ENCODE results near the gene OR7C1.
"Not testable (repeated sequence)": the region's sequence is repeated elsewhere in the genome, so short reads cannot be mapped to it uniquely, and the experiment has no call there.

OR7C1 gene

DNA sequence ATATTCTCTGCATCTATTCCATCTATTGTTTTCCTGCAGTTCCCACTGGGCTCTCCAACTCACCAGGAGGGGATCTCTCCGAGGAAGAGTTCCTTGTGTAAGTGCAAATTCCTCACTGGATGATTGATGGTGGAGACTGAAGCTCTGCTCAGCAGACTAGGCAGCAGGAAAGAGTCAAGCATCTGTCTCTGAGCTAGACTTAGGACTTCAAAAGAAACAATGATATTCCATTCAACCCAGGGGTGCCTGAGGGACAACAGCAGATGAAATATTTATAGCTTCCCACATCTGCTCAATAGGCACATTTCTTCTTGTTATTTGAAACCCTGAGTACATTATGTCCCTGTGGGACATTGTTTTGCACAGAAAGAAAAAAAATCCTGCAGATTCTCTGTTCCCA lies at the start of gene OR7C1, which contains the start of gene OR7A5:
Gene OR7C1, minus strand, starts transcription at position 175 of the 400 bp plus-strand sequence. CDS start 35,049 bp downstream, outside the sequence.
Gene OR7A5, minus strand, starts transcription at position 175 of the 400 bp plus-strand sequence. CDS start 6,944 bp downstream, outside the sequence.
- no peak for DNase-seq (ENCODE audit: low read depth in 2 of 2)

DNA sequence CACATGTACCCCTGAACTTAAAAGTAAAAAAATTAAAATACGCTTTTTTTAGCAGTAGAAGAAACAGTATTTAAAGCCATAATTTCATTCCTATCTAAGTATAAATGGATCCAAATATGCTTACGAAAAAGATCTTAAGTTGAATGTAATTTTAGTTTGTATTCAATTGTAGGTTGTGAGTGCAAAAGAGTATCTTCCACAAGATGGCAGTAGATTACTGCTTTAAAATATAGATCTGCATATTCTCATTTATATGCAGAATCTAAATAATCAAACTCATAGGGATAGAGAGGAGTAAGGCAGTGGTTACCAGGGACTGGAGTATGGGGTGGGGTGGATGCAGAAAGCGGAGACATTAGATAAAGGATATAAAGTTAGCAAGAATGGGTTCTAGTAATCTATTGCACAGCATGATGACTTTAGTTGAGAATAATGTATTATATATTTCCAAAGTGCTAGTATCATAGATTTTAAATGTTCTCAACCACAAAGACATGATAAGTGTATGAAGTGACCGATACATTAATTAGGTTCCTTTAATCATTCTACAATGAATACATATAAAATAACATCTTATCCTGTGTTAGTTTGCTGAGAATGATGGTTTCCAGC lies 36.7 kb upstream of the OR7C1 start:
- no peak for DNase-seq (ENCODE audit: low read depth in 2 of 2)

DNA sequence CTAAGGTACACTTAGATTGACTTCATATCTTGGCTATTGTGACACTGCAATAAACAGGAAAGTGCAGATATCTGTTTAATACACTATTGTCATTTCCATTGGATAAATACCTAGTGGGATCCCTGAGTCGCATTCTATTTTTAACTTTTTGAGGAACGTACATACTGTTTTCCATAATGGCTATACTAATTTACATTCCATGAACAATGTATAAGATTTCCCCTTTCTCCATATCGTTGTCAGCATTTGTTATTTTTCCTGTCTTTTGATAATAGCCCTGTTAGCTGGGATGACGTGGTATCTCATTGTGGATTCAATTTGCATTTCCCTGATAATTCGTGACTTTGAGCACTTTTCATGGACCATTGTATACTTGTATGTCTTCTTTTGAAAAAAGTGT lies 33.5 kb upstream of the OR7C1 start:
- no peak for DNase-seq (ENCODE audit: low read depth in 2 of 2)

DNA sequence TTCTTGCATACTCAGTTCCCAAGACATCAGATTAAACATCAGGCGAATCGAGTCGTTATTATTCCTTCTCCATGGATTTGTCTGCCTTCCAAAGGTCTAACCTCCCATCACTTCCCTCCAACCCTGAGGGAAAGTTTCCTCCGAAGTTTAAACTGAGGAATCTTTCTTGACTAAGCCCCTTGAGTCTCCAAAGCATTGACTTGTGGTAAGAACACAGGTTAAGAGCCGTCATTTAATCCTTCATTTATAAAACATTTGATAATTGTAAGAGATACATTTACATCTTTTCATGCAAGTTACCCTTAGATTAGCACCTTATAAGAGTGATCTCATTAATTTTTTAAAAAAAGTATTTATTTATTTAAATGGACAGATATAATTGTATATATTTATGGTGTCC lies 13.8 kb upstream of the OR7C1 start, which contains the start of gene OR7A10:
Gene OR7A10, minus strand, starts transcription at position 101 of the 400 bp plus-strand sequence. CDS start 7,045 bp downstream, outside the sequence.
- no peak for DNase-seq (ENCODE audit: low read depth in 2 of 2)

DNA sequence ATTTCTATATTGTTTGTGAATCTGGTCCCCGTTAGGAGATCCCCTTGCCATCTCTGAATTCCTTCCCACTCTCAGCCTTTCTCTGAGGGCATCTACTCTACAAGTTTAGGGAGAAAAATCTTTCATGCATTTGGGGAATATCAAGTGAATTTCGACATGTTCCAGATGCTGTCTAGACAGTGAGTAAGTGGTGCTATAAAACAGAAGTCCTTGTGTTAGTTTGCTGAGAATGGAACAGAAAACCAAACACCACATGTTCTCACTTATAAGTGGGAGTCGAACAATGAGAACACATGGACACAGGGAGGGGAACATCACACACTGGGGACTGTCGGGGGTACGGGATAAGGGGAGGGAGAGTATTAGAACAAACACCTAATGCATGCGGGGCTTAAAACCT lies 8.6 kb upstream of the OR7C1 start:
- DNase-seq (ENCODE audit: low read depth in 2 of 2) = no peak

DNA sequence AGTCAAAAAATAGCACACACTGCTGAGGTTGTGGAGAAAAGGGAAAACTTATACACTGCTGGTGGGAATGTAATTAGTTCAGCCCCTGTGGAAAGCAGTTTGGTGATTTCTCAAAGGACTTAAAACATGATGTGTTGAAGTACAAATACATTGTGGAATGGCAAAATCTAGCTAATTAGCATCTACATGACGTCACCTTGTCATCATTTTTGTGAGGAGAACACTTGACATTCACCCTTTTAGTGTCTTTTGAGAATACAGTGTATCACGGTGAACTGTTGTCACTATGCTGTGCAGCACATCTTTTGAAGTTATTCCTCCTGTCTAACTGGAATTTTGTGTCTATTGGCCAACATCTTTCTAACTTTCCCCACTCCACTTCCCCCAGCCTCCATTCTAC lies 8.2 kb upstream of the OR7C1 start:
- DNase-seq (ENCODE audit: low read depth in 2 of 2) = no peak

DNA sequence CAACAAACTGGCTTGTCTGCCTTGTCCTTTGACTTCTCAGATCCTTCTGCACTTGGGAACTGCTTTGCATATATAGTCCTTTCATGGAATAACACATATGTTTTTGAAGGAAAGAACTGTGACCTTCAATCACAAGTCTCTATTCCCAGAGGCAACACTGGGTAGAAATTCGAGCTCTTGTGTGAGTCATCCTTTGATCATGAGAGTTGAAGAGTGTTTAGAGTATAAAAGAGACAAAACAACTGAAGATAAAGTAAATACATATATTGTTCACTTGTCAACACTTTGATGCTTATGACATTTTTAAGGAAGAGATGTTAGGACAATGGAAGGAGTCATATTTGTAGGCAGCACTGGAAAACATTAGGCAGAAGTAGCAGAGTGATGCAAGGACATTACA lies 5.2 kb upstream of the OR7C1 start:
- DNase-seq (ENCODE audit: low read depth in 2 of 2) = no peak

DNA sequence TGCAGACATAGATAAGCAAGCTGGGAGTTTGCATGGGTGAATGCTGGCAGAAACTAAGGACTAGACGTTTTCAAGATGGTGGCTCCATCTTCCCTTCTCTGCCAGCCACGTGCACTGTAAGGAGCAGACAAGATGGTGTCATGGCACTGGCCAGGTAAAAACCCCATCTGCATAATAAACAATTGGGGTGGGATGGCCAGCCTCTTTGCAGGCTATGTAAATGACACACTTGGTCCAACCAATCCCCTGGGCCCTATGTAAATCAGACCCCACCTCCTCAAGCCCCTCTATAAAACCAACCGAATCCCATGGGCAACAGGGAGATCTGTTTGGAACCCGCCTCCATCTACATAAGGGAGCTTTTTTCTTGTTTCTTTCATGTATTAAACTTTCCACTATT lies 2.4 kb upstream of the OR7C1 start:
- no peak for DNase-seq (ENCODE audit: low read depth in 2 of 2)

DNA sequence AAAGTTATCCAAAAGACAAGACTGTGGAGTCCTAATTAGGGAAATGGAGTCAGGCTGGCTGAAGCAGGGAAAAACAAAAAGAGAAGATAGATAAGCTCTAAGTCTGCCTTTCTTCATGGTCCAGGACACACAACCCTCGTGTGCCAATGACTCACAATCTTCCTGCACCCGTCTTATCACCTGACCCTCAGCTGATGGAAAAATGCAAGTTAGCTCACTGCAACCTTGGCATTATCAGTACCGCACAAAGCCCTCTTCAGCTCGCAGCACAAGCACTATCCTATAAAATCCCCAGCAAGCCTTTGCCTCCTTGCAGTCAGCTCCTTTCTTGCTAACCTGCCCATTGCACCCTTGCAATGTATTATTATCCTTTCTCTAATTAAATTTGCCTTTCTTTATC lies 4.3 kb downstream of the OR7C1 start:
- no peak for DNase-seq (ENCODE audit: low read depth in 2 of 2)

DNA sequence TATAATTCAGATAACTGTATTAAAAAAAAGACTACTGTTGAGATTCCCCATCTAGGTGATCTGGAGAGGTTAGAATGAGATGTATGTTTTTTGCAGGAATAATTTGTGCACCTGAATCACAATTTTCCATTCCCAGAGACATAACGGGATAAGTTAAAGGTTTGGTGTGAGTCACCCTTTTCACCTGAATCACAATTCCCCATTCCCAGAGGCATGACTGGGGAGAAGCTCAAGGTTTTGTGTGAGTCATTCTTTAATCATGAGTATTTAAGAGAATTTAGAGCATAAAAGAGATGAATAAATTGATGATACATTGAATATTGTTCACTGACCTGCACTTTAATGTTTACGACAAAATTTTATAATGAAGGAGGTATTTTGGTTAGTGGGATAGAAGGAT lies 9.0 kb downstream of the OR7C1 start:
- DNase-seq (ENCODE audit: low read depth in 2 of 2) = no peak

DNA sequence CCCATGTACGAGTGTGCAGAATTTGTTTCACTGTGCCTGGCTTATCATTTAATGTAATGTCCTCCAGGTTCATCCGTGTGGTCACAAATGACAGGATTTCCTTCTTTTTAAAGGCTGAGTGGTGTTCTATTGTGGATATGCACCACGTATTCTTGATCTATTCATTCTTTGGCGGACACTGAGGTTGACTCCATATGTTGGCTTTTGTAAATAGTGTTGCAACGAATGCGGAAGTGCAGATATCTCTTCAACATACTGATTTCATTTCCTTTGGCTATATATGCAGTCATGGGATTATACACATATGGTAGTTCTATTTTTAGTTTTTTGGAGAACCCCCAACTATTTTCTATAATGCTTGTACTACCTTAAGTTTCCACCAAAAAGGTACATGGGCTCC lies 13.0 kb downstream of the OR7C1 start:
- DNase-seq (ENCODE audit: low read depth in 2 of 2) = no peak

DNA sequence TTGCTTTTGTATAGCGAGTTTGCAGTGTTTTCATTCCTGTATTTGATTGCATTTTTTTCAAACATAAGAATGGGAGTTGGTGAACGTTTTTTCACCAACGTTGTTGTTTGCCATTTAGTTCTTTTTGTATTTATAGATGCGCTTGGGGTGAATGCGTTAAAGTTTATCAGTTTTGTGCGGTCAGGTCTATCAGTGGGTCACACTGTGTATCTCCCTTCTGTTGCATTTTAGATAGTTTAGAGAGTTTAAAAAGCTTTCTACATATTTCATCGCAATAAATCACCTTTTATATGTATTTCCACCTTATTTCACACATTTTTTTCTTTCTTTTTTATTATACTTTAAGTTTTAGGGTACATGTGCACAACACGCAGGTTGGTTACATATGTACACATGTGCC lies 16.4 kb downstream of the OR7C1 start:
- no peak for DNase-seq (ENCODE audit: low read depth in 2 of 2)

DNA sequence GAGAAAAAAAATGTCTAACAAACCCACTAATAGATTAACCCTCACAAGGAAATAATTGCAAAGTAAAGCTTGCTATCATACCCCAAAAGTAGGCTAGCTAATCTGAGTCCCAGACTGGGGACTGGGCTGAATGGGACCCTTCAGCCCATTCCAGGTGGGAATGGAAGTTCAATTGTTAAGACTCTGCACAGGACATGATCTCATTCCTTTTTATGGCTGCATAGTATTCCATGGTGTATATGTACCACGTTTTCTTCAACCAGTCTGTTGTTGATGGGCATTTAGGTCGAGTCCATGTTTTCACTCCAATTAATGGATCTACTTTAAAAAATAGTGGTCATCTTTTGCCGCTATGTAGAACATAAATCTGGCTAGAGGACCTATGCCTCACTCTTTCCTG lies 17.9 kb downstream of the OR7C1 start:
- no peak for DNase-seq (ENCODE audit: low read depth in 2 of 2)

DNA sequence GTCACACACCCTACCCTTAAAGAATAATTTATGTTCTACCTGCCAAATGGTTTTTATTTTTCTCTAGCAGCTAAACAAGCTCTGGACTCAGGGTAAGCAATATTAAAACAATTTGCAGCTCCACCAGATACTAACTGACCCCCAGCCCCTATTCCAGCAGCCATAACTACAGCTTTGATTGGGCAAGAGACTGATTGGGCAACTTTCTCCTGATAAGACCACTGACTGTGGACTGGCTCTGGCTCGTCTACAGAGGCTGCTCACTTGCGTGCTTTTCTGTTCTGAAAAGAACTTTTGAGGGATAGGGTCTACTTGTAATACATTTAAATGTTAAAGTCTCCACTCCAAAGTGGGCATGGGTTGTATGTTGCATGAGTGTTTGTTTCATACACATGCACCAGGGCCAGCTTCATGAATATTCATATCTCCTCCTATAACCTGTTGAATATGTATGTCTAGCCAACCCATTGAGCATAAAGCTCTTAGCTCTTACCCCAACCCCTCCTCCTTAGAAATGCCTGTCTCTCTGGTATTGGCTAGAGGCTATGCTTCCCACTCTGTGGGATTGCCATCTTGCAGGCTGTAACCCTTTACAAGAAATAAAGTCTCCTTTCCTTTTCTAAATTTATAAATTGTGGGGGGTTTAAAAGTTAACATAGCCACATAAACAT lies 19.9 kb downstream of the OR7C1 start:
- no peak for DNase-seq (ENCODE audit: low read depth in 2 of 2)

DNA sequence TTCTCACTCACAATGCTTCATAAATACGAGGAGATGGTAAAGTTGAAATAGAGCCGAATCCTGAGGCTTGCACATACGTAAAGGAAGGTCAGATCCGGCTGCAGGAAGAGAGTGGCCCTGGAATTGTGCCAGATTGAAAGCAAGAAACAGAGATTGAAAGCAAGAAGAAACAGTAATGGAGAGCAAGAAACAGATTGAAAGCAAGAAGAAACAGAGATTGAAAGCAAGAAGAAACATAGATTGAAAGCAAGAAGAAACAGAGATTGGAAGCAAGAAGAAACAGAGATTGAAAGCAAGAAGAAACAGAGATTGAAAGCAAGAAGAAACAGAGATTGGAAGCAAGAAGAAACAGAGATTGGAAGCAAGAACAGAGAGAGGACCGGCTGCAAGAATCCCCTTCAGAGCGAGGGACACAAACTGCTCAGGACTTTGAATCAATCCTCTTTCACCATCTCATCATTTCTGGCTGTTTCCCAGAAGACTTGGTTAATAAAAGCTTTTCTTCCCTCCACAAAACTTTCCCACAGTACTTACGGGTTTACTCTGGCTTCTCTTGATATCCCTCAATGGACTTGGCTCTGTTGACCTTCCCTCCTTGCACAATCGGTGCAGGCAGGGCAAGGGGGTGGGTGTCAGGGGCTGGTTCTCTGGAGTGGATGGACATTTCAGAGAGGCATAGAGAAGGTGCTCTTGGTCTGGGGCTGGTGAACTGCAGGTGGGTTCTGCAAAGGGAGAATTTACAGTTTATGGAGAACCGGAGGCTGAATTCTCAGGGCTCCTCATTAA lies 25.5 kb downstream of the OR7C1 start:
- DNase-seq (ENCODE audit: low read depth in 2 of 2) = no peak

DNA sequence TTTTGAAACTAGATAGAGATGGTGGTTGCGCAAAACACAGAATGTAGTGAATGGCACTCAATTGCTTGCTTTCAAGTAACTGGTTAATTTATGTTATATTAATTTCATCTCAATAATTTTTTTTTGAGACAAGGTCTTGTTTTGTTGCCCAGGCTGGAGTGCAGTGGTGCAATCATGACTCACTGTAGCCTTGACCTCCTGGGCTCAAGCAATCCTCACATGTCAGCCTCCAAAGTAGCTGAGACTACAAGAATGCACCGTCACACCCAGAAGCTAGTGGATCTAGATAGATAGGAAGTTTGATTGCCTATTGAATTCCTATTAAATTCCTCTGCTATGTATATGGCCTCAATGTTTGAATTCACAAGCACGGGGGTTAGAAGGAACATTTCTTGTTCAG lies 30.2 kb downstream of the OR7C1 start:
- no peak for DNase-seq (ENCODE audit: low read depth in 2 of 2)

DNA sequence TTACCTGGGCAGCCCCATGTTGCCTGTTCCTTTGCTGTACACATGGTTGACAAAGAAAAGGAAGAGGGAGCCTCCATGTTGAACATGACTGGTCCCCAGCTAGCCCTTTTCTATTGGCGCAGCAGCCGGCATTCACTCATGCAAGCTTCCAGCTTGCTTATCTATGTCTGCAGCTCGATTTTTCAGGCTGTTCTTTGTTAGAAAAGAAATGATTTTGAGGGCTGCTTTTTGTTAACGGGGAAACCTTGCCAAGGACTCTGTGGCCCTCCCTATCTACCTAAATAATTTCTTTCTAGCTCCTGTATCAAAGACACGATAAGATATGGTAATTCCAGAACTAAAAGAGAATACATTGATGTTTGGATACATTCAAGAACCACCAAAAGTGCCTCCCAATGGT lies 36.2 kb downstream of the OR7C1 start:
- no peak for DNase-seq (ENCODE audit: low read depth in 2 of 2)

DNA sequence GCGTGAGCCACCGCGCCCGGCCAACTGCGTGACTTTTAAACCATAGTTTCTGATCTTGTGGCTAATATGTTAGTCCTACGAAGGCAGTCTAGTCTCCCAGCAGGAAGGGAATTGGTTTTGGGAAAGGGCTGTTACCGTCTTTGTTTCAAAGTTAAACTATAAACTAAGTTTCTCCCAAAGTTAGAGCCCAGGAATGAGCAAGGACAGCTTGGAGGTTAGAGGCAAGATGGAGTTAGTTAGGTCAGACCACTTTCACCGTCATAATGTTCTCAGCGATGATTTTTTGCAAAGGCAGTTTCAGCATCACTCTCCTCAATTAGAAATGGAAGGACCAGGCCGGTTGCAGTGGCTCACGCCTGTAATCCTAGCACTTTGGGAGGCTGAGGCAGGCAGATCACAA lies 39.0 kb downstream of the OR7C1 start:
- DNase-seq (ENCODE audit: low read depth in 2 of 2) = no peak

DNA sequence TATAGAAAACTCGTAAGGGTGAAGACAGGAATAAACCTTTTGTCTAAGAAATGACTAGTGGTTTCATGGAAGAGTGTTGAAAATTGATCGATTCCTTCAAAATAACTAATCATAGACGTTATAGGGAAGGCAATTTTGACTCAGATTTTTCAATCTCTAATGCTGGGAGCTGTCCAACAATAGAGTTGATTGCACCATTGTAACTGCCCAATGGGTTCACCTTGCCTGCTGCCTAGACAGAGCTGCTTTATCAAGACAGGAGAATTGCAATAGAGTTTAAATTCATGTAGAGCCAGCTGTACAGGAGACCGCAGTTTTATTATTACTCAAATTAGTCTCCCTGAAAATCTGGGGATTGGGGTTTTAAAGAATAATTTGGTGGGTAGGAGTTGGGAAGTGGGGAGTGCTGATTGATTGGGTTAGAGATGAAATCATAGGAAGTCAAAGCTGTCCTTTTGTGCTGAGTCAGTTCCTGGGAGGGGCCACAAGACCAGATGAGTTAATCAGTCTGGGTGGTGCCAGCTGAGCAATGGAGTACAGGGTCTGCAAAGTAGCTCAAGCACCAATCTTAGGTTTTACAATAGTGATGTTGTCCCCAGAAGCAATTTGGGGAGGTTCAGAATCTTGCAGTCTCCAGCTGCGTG lies 39.8 kb downstream of the OR7C1 start:
- no peak for DNase-seq (ENCODE audit: low read depth in 2 of 2)

DNA sequence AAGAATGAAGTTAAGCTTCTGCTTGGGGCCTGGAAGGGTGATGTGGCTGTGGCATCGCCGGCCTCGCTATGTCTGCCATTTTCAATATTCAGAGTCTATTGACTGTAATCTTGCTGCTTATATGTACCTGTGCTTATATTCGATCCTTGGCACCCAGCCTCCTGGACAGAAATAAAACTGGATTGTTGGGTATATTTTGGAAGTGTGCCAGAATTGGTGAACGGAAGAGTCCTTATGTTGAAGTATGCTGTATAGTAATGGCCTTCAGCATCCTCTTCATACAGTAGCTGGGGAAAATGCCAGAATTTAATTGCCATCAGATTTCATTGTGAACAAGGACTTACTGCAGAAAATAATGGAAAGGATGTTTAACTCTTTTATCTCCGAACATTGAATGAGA lies 42.7 kb downstream of the OR7C1 start:
- not testable (repeated sequence) for DNase-seq (ENCODE audit: low read depth in 2 of 2)

DNA sequence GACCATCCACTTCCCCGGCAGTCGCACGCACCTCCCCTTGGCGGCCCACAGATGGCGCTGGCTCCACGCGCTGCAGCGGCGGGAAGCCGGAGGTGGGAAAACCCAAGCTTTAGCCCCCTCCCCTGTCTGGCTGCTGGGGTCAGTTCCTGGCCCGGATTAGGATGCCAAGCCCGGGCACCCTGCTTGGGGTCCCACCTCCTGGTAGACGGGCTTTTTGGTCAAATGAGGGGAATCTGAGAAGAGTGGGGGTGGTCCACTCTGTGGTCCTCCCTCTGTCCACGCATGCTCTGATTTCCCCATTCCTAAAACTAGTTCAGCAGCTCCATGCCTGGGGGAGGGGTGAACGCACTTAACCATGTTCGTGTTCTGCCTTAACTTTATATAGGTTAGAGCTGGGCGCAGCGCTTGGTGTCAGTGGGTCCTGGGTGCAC lies 48.5 kb downstream of the OR7C1 start:
- no peak for DNase-seq (ENCODE audit: low read depth in 2 of 2)

DNA sequence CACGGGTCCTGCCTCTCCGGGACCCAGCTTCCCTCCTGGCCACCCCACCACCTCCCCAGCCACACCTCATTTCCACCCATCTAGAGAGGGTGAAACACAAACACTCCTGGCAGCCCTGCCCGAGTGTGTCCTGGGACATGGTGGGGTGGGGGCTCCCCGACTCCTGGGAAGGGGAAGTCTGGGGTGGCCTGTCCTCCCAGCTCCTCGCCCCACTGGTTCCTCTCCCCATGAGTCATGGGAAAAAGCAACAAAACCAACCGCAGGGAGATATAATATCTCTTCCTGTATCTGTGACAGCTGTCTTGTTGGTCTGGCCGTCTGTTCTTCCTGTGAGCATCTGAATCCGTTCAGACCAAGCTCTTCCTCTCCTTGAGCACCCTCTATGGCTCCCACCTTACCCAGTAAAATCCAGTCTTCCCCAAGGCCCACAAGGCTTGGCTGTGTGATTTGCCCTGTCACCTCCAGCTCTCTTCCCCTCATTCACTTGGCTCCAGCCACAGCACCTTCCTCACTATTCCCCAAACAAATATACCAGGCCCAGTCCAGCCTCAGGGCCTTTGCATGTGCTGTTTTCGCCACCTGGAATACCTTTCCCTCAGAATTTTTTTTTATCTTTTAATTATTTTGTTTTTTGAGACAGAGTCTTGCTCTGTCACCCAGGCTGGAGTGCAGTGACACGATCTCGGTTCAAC lies 49.7 kb downstream of the OR7C1 start:
- not testable (repeated sequence) for DNase-seq (ENCODE audit: low read depth in 2 of 2)
